HepG2 (cell line): Measurements from ENCODE around the gene DHX16. TPM values are rescaled to one million over a fixed set of nuclear protein-coding genes. Genes with fewer than 3 reads are reported as not detected.

ENCODE experiments used
- AKAP8 ChIP-seq: sonication (generic); formaldehyde crosslinking; IDR thresholded peaks from 2 replicates; pipeline ENCODE4 v1.5.1; 2020; ENCODE audit warnings: mild to moderate bottlenecking, missing genetic modification reagents
- EEA1 ChIP-seq: sonication (generic); formaldehyde crosslinking; IDR thresholded peaks from 2 replicates; pipeline ENCODE4 v1.5.1; 2020; ENCODE audit warnings: mild to moderate bottlenecking, missing genetic modification reagents, borderline replicate concordance
- EHMT2 ChIP-seq: fragments of 200-600 bp; sonication (generic); IDR thresholded peaks from 2 replicates; pipeline ENCODE4 v1.7.0; 2017; ENCODE audit warnings: antibody characterized with exemption, low read depth, low read length, borderline replicate concordance
- ESRRA ChIP-seq: sonication (generic); formaldehyde crosslinking; IDR thresholded peaks from 2 replicates; pipeline ENCODE4 v1.5.1; 2020; ENCODE audit warnings: mild to moderate bottlenecking, low read depth, missing genetic modification reagents
- FLYWCH1 ChIP-seq: sonication (generic); formaldehyde crosslinking; IDR thresholded peaks from 2 replicates; pipeline ENCODE4 v1.8.1; 2023; ENCODE audit warnings: mild to moderate bottlenecking, missing genetic modification reagents
- HDAC1 ChIP-seq: sonication (generic); formaldehyde crosslinking; IDR thresholded peaks from 2 replicates; pipeline ENCODE4 v1.5.1; 2020; ENCODE audit warnings: mild to moderate bottlenecking, missing genetic modification reagents
- MAFF ChIP-seq: IDR thresholded peaks from 2 replicates; pipeline ENCODE4 v1.6.1; 2011; ENCODE audit warnings: low read depth, low read length, improper control_type of control experiment
- NFKBIZ ChIP-seq: IDR thresholded peaks from 2 replicates; pipeline ENCODE4 v1.6.1; 2018; ENCODE audit warnings: missing genetic modification reagents, missing compliant biosample characterization
- PCBP2 ChIP-seq: fragments of 200-400 bp; formaldehyde crosslinking; optimal IDR thresholded peaks from 2 replicates; pipeline ENCODE3; 2018; ENCODE audit warnings: low read length, low read depth; ENCODE audit not compliant: poor library complexity, severe bottlenecking
- PHF20 ChIP-seq: sonication (generic); formaldehyde crosslinking; IDR thresholded peaks from 2 replicates; pipeline ENCODE4 v1.5.0; 2020; ENCODE audit warnings: mild to moderate bottlenecking, missing genetic modification reagents
- RELA ChIP-seq: sonication (generic); formaldehyde crosslinking; IDR thresholded peaks from 2 replicates; pipeline ENCODE4 v1.4.0; 2020; ENCODE audit warnings: missing genetic modification reagents
- RFX1 ChIP-seq: fragments of 450-650 bp; IDR thresholded peaks from 2 replicates; pipeline ENCODE4 v1.6.1; 2017
- SALL2 ChIP-seq: sonication (generic); formaldehyde crosslinking; IDR thresholded peaks from 2 replicates; pipeline ENCODE4 v1.8.1; 2023; ENCODE audit warnings: mild to moderate bottlenecking, missing genetic modification reagents, inconsistent platforms
- ZNF121 ChIP-seq: sonication (generic); formaldehyde crosslinking; IDR thresholded peaks from 2 replicates; pipeline ENCODE4 v1.5.0; 2020; ENCODE audit warnings: mild to moderate bottlenecking, missing genetic modification reagents
- ZNF136 ChIP-seq: sonication (generic); formaldehyde crosslinking; IDR thresholded peaks from 2 replicates; pipeline ENCODE4 v1.8.1; 2022; ENCODE audit warnings: low read depth, mild to moderate bottlenecking, moderate library complexity, missing genetic modification reagents
- ZNF350 ChIP-seq: sonication (generic); formaldehyde crosslinking; IDR thresholded peaks from 2 replicates; pipeline ENCODE4 v1.4.0; 2020; ENCODE audit warnings: mild to moderate bottlenecking, low read depth, missing genetic modification reagents, borderline replicate concordance
- ZNF451 ChIP-seq: sonication (generic); formaldehyde crosslinking; IDR thresholded peaks from 2 replicates; pipeline ENCODE4 v1.5.0; 2020; ENCODE audit warnings: mild to moderate bottlenecking, missing genetic modification reagents
- ZNF557 ChIP-seq: sonication (generic); formaldehyde crosslinking; IDR thresholded peaks from 2 replicates; pipeline ENCODE4 v1.4.0; 2020; ENCODE audit warnings: missing genetic modification reagents
- ZNF589 ChIP-seq: sonication (generic); formaldehyde crosslinking; conservative IDR thresholded peaks from 2 replicates; pipeline ENCODE4 v1.8.0; 2022; ENCODE audit warnings: mild to moderate bottlenecking, moderate library complexity, missing genetic modification reagents
- ZNF670 ChIP-seq: sonication (generic); formaldehyde crosslinking; IDR thresholded peaks from 2 replicates; pipeline ENCODE4 v1.8.0; 2022; ENCODE audit warnings: mild to moderate bottlenecking, missing genetic modification reagents, borderline replicate concordance
- ZNF672 ChIP-seq: sonication (generic); formaldehyde crosslinking; IDR thresholded peaks from 2 replicates; pipeline ENCODE4 v1.8.1; 2022; ENCODE audit warnings: missing genetic modification reagents
- polyA plus RNA-seq, 8 experiments: library from polyadenylated mRNA; depleted of rRNA in 3 of 8; stranded (reverse) in 7 of 8; unstranded in 1 of 8; fragments of >200 nt; fragmentation: Illumina TruSeq in 4 of 8; extraction: Trizol in 4 of 8; gene quantifications; 2 replicates each; pipeline versions ENCODE4 v1.2.1 to v1.2.3, GENCODE V29; 2011 to 2016; ENCODE audit warnings: low read depth in 4 of 8, missing spikeins in 1 of 8, mixed read lengths in 1 of 8; ENCODE audit not compliant: insufficient read depth in 1 of 8
- total RNA-seq, 5 experiments: library from RNA; depleted of rRNA; stranded (reverse); fragments of >200 nt; fragmentation: Illumina TruSeq; extraction: Trizol; gene quantifications; 2 replicates each; pipeline ENCODE4 v1.2.3, GENCODE V29; 2016; ENCODE audit warnings: low read depth in 1 of 5
- TF ChIP-seq, protein P1 (sequence below): IDR thresholded peaks from 2 replicates; pipeline ENCODE4 v1.6.1; 2016; ENCODE audit warnings: missing compliant biosample characterization, missing genetic modification reagents, borderline replicate concordance
- TF ChIP-seq, protein P2 (sequence below): sonication (generic); formaldehyde crosslinking; IDR thresholded peaks from 2 replicates; pipeline ENCODE4 v1.4.0; 2020; ENCODE audit warnings: mild to moderate bottlenecking, missing genetic modification reagents
- TF ChIP-seq, protein P3 (sequence below): sonication (generic); formaldehyde crosslinking; IDR thresholded peaks from 2 replicates; pipeline ENCODE4 v1.8.0; 2023; ENCODE audit warnings: mild to moderate bottlenecking, missing genetic modification reagents
- TF ChIP-seq, protein P4 (sequence below): sonication (generic); formaldehyde crosslinking; IDR thresholded peaks from 2 replicates; pipeline ENCODE4 v1.4.0; 2020; ENCODE audit warnings: mild to moderate bottlenecking, missing genetic modification reagents
- TF ChIP-seq, protein P5 (sequence below): sonication (generic); formaldehyde crosslinking; IDR thresholded peaks from 2 replicates; pipeline ENCODE4 v1.4.0; 2020; ENCODE audit warnings: missing genetic modification reagents

Gene DHX16
- total and polyA plus RNA-seq, 2 of the 13 experiments (the other 11 are each of a cell fraction or from before 2014, with no cell fraction given), result 57.0 to 58.5 TPM

DNA sequence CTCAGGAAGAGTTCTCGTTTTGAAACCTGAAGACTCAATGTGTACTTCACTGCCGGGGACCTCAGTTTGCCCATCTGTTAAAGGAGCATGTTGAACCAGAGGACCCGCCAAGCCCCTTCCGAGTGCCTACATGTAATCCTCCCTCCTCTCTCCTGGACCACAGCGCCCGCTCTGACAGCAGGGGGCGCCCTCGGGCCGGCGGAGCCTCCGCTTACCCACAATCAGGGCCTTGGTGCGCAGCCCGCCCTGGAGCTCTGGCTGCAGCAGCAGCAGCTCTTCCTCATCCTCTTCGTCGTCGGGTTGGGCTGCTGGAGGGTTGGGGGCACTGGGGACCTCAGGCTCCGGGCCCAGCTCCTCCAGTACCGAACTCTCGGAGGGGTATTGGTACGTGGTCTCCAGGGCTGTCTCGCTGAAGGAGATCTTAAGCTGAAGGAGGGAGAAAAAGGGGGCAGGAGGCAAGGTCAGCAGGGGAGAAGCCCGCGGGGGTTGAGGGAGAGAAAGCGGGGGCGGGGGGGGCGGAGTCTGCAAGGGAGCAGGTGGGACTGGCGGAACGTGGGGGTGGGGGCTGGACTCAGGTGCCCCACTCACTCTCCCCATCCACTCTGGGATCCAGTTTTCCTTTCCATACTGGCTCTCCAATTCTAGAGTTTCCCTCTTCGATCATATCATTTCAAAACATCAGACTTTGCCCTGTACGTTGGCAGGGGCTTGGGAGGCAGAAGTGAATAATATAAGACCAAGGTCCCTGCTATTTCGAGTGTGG lies 6.3 kb upstream of the DHX16 start (continued):
- TF ChIP-seq ESRRA, result no peak
- no peak for TF ChIP-seq PHF20
- TF ChIP-seq FLYWCH1 (CRISPR knock-in tag), result no peak
- TF ChIP-seq EEA1, result 0 out of 2 replicates have a peak, but pooled peaks have one; percentile 3
- TF ChIP-seq SALL2 (CRISPR knock-in tag), result peak; percentile 70; the same call in 1 of the 2 replicates
- TF ChIP-seq, protein P1, sequence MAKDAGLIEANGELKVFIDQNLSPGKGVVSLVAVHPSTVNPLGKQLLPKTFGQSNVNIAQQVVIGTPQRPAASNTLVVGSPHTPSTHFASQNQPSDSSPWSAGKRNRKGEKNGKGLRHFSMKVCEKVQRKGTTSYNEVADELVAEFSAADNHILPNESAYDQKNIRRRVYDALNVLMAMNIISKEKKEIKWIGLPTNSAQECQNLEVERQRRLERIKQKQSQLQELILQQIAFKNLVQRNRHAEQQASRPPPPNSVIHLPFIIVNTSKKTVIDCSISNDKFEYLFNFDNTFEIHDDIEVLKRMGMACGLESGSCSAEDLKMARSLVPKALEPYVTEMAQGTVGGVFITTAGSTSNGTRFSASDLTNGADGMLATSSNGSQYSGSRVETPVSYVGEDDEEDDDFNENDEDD (CRISPR knock-in tag), result peak; percentile 60
- no peak for TF ChIP-seq AKAP8 (CRISPR knock-in tag)
- no peak for TF ChIP-seq RFX1
- TF ChIP-seq, protein P2, sequence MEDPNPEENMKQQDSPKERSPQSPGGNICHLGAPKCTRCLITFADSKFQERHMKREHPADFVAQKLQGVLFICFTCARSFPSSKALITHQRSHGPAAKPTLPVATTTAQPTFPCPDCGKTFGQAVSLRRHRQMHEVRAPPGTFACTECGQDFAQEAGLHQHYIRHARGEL (CRISPR knock-in tag), result peak; percentile 52; the same call in 1 of the 2 replicates
- TF ChIP-seq RELA (CRISPR knock-in tag), result no peak
- peak; percentile 49; the same call in 1 of the 2 replicates for TF ChIP-seq ZNF350 (CRISPR knock-in tag)
- TF ChIP-seq, protein P3, sequence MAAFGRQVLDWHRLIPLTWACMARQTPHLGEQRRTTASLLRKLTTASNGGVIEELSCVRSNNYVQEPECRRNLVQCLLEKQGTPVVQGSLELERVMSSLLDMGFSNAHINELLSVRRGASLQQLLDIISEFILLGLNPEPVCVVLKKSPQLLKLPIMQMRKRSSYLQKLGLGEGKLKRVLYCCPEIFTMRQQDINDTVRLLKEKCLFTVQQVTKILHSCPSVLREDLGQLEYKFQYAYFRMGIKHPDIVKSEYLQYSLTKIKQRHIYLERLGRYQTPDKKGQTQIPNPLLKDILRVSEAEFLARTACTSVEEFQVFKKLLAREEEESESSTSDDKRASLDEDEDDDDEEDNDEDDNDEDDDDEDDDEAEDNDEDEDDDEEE (CRISPR knock-in tag), result no peak
- TF ChIP-seq, protein P4, sequence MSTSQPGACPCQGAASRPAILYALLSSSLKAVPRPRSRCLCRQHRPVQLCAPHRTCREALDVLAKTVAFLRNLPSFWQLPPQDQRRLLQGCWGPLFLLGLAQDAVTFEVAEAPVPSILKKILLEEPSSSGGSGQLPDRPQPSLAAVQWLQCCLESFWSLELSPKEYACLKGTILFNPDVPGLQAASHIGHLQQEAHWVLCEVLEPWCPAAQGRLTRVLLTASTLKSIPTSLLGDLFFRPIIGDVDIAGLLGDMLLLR (CRISPR knock-in tag), result peak; percentile 57; the same call in 1 of the 2 replicates
- TF ChIP-seq ZNF136, result 0 out of 2 replicates have a peak, but pooled peaks have one; percentile 33
- TF ChIP-seq MAFF, result no peak
- TF ChIP-seq PCBP2, result no peak
- TF ChIP-seq NFKBIZ (CRISPR knock-in tag), result 0 out of 2 replicates have a peak, but pooled peaks have one; percentile 21
- no peak for TF ChIP-seq EHMT2
- no peak for TF ChIP-seq ZNF557 (CRISPR knock-in tag)
- TF ChIP-seq, protein P5, sequence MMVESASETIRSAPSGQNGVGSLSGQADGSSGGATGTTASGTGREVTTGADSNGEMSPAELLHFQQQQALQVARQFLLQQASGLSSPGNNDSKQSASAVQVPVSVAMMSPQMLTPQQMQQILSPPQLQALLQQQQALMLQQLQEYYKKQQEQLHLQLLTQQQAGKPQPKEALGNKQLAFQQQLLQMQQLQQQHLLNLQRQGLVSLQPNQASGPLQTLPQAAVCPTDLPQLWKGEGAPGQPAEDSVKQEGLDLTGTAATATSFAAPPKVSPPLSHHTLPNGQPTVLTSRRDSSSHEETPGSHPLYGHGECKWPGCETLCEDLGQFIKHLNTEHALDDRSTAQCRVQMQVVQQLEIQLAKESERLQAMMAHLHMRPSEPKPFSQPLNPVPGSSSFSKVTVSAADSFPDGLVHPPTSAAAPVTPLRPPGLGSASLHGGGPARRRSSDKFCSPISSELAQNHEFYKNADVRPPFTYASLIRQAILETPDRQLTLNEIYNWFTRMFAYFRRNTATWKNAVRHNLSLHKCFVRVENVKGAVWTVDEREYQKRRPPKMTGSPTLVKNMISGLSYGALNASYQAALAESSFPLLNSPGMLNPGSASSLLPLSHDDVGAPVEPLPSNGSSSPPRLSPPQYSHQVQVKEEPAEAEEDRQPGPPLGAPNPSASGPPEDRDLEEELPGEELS, result 0 out of 2 replicates have a peak, but pooled peaks have one; percentile 24
- no peak for TF ChIP-seq ZNF670
- TF ChIP-seq HDAC1 (CRISPR knock-in tag), result peak; percentile 87
- TF ChIP-seq ZNF451 (CRISPR knock-in tag), result peak; percentile 64; the same call in 1 of the 2 replicates
- TF ChIP-seq ZNF121 (CRISPR knock-in tag), result no peak
- TF ChIP-seq ZNF672 (CRISPR knock-in tag), result no peak
- no peak for TF ChIP-seq ZNF589 (CRISPR knock-in tag)
